SH-SY5Y (cell line): ENCODE data around the gene CEP97.

ENCODE experiments used
- GATA2 ChIP-seq: IDR thresholded peaks from 2 replicates; pipeline ENCODE4 v1.6.1; 2011; ENCODE audit warnings: mild to moderate bottlenecking, low read depth, low read length
- GATA3 ChIP-seq: IDR thresholded peaks from 2 replicates; pipeline ENCODE4 v1.6.1; 2011; ENCODE audit warnings: low read depth, mild to moderate bottlenecking, low read length, moderate library complexity

Gene CEP97, protein sequence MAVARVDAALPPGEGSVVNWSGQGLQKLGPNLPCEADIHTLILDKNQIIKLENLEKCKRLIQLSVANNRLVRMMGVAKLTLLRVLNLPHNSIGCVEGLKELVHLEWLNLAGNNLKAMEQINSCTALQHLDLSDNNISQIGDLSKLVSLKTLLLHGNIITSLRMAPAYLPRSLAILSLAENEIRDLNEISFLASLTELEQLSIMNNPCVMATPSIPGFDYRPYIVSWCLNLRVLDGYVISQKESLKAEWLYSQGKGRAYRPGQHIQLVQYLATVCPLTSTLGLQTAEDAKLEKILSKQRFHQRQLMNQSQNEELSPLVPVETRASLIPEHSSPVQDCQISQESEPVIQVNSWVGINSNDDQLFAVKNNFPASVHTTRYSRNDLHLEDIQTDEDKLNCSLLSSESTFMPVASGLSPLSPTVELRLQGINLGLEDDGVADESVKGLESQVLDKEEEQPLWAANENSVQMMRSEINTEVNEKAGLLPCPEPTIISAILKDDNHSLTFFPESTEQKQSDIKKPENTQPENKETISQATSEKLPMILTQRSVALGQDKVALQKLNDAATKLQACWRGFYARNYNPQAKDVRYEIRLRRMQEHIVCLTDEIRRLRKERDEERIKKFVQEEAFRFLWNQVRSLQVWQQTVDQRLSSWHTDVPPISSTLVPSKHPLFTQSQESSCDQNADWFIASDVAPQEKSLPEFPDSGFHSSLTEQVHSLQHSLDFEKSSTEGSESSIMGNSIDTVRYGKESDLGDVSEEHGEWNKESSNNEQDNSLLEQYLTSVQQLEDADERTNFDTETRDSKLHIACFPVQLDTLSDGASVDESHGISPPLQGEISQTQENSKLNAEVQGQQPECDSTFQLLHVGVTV

GRCh38 chr3:101724329-101725193, at the start of gene CEP97:
Gene CEP97, plus strand, starts transcription at chr3:101724614. Its CDS starts 63 bp downstream, at chr3:101724677.
- TF ChIP-seq GATA2 (no peak), GATA3 (no peak)

DNA sequence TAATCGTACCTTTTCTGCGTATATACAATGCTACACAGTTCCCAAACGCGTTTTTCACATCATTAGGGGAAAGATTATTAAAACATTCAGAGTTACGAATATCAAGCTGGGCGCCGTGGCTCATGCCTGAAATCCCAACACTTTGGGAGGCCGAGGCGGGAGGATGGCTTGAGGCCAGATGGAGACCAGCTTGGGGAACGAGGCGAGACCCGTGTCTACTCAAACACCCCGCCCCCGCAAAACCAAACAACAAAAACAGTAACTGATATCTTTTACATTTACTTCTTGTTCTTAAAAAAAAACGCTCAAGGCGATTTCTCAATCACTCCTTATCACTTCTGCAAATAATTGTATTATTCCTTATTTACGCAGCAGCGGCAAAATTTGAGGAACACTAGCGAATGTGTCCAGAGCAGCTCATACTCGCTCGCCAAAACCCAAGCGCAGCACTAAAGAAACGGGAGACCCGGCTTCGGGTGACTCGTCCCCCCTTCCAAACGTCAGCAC, 48.7 kb upstream of the CEP97 start:
- no peak for TF ChIP-seq GATA3
- TF ChIP-seq GATA2, result no peak

DNA sequence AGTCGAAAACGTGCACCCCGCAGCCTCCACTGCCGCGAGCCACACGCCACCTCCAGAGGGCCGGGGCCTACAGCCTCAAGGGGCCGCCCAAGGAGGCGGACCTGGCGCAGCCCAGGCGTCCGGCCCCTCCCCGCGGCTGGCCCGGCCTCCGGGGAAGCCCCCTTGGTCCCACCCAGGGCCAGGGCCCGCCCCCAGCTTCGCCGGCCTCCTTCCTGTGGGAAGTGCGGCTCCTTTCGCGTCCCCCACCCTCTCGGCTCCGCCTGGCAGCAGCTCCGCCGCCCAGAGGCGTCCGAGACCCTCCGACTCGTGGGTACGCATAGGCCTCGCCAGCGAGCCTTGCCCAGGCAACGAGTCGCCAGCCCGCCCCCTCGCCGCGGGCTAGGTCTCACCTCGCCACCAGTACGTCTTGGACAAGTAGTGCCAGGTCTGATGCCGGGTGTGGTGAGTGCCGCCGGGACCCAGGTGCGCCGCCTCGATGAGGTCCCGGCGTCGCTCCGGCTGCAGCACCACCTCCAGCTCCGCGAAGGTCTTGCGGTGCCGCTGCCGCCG, 48.1 kb upstream of the CEP97 start:
- TF ChIP-seq GATA3, result no peak
- TF ChIP-seq GATA2, result no peak

DNA sequence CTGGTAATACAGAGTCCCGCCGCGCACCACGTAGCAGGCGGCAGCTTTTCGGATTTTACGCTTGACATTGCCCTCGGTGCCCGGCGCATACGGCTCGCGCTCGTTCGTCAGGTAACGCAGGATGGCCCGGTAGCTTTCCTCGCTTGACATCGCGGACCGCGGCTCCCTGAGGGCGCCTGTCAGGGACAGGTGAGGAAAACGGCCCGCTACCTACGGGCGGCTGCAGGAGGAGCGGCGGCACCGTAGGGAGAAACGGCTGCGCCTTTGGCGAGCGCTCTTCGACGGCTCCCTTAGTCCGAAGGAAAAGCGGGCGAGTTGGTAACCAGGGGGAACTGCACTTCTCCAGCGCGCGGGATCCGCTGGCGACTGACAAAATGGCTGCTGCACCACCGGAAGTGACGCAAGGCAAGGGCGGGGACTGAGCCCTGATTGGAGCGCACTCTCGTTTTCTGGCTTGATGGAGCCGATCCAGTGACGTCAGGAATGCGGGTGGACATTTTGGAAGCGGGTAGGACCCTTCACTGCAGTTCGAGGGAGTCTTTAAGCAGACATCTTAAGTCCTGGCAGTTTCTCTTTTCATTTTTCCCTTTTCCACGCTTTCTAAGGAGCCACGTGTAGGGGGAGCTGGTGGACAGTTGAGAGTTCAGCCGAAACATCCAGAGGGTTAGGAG, 47.5 kb upstream of the CEP97 start, which contains the start of gene ZBTB11:
TSS of gene ZBTB11 (minus strand) at position 368 of the 671 bp plus-strand sequence. CDS start at position 150, 218 bp downstream.
- TF ChIP-seq GATA3, result no peak
- no peak for TF ChIP-seq GATA2

DNA sequence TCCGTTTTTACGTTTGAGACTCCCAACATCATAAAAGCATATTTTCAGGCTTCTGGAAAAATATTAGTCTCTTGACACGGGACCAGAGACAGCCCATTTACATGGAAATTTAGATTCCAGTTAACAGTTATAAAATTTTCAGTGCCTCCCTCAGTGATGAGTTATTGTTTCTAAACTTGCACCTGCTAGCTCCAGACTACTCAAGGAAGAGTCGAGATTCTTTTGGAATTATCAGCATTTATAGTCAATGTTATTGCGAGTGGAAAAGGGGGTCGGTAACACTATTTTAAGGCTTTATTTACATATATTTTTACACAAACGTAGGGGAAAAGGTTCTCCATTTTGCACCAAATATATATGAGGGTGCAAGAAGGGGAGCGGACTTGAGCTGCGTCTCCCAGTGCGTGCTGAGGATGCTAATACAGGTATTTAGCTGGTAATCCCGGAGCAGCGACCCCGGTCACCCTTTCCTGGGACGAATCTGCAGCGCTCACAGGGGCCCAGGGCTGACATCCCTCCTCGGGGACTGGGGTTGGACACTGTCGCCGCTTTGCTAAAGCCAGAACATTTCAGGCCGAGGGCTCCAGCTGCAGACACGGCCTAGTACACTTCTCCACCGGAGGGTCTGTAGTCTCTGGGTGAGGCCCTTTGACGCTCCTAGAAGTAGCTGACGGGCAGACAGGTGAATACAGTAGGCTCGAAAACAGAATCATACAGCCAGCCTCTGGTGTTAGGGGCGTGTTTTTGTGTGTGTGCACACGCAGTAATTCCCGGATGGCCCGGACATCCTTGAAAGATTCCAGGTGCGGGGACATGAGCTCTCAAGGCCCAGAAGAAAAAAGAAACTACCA, 46.8 kb upstream of the CEP97 start:
- TF ChIP-seq GATA2 (no peak), GATA3 (no peak)

DNA sequence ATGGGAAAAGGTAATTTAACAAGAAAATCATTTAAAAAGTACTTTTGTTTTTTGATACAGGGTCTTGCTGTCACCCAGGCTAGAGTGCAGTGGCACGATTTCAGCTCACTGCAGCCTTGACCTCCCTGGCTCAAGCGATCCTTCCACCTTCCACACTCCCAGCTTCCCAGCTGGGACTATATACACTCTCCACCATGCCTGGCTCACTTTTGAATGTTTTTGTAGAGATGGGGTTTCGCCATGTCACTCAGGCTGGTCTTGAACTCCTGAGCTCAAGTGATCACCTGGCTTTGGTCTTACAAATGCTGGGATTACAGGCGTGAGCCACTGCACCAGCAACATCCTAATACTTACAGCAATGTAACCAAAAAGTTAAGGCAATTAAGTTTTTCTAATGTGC, 43.9 kb upstream of the CEP97 start:
- no peak for TF ChIP-seq GATA2
- TF ChIP-seq GATA3, result no peak

DNA sequence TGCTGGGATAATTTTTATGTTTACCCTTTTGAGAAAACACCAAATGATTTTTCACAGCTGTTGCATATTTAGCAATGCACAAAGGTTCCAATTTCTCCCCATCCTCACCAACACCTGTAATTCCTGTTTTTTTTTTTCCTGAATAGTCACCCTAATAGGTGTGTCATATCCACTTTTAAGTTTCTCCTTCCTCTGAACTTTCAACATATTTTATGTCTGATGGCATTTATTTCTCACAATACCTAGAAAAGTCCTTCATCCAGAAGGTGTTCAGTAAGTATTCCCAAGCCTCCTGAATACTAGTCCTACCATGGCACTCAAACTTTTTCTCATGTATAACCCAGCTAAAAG, 39.4 kb upstream of the CEP97 start:
- TF ChIP-seq GATA2 (no peak), GATA3 (no peak)

GRCh38 chr3:101685870-101686307, 38.5 kb upstream of the CEP97 start:
- TF ChIP-seq GATA2, result no peak
- no peak for TF ChIP-seq GATA3

DNA sequence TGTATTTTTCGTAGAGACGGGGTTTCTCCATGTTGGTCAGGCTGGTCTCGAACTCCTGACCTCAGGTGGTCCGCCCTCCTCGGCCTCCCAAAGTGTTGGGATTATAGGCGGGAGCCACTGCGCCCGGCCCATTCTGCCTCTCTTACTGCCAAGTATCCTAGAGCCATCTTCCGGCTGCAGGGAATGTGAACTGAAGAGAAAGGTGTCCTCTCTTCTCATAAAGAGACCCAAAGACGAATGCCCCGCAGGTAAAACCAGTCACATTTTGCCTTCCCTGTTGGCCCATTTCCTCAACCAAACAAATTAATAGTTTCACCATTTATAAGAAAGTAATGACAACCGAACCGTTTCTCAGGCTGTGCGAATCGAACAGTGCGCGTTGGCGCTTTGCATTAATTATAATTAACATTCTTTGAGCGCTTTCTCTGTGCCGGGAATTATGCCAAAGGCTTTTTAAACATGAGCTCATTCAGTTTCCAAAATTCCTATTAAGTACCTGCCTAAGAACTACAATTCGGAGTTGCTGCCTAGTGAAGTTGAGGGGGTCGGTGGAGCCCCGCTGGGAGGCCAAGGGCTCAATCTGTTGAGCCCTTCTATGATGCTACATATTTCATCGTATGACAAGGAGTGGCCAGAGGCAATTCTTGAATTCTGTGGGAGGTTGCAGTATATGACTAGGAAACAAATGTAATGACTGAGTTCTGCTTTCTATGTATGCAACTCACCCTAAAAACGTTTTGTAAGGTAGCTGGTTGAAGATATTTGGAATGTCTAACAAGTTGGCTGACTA, 37.1 kb upstream of the CEP97 start:
- TF ChIP-seq GATA3 (no peak), GATA2 (no peak)

GRCh38 chr3:101689286-101689685, 35.1 kb upstream of the CEP97 start:
- TF ChIP-seq GATA2 (no peak), GATA3 (no peak)

GRCh38 chr3:101690972-101691371, 33.4 kb upstream of the CEP97 start:
- TF ChIP-seq GATA3 (no peak), GATA2 (no peak)

GRCh38 chr3:101695779-101696372, 28.5 kb upstream of the CEP97 start:
- TF ChIP-seq GATA3 (no peak), GATA2 (no peak)
